Measurements from ENCODE around the gene ISLR. TPM values are rescaled to one million over a fixed set of nuclear protein-coding genes. Genes with fewer than 3 reads are reported as not detected.
"Not testable (repeated sequence)": the region's sequence is repeated elsewhere in the genome, so short reads cannot be mapped to it uniquely, and the experiment has no call there.

Gene ISLR
- total and polyA plus RNA-seq, 4 donors = 2.4 to 4.2 (median 3.5) TPM

DNA sequence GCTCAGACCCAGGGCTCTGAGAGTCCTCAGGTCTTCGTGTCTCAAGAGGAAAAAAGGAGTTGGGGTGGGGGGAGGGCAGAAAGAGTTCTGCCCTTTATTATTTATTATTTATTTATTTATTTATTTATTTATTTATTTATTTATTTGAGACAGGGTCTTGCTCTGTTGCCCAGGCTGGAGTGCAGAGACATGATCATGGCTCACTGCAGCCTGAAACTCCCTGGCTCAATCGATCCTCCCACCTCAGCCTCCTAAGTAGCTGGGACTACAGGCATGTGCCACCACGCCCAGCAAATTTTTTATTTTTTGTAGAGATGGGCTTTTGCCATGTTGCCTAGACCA, 11.3 kb upstream of the ISLR start:
- not testable (repeated sequence) for H3K4me3 ChIP-seq (ENCODE audit: low read depth in 1 of 3, low read length in 3 of 3); H3K36me3 ChIP-seq (ENCODE audit: control insufficient read depth in 4 of 4, insufficient read depth in 3 of 4, low read depth in 1 of 4, low read length in 3 of 4); DNase-seq (ENCODE audit: low spot score); H3K9ac ChIP-seq (ENCODE audit: low read depth in 1 of 2, low read length in 2 of 2); H3K4me1 ChIP-seq (ENCODE audit: control insufficient read depth in 4 of 4, insufficient read depth in 4 of 4, low read length in 3 of 4); H3K9me3 ChIP-seq (ENCODE audit: control insufficient read depth in 4 of 4, low read length in 3 of 4); H3K27me3 ChIP-seq (ENCODE audit: control insufficient read depth in 4 of 4, insufficient read depth in 4 of 4, low read length in 3 of 4); H3K27ac ChIP-seq (ENCODE audit: low read depth in 1 of 2, low read length in 2 of 2)
- WGBS = 88% methylated on average over 3 of the region's 3 CpGs

DNA sequence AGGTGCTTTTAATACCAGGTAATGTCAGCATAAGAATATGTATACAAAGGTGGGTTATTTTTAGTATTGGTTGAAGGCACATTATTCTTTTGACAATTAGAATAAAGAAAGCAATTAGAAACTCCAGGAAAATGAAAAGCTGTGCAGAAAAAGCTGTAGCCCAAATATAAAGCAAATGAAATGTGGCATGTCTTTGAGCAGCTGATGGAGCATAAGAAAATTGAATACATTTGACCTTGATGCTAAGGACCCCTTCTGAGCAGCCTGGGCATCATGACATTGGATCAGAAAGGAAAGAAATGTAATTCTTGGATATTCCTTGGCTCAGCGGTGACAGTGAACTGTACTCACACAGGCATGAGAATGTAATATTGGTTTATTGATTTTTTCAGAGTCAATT, 8.0 kb upstream of the ISLR start:
- H3K36me3 ChIP-seq (ENCODE audit: control insufficient read depth in 4 of 4, insufficient read depth in 3 of 4, low read depth in 1 of 4, low read length in 3 of 4) = no peaks in the 10 kb centered on the region
- H3K27ac ChIP-seq (ENCODE audit: low read depth in 1 of 2, low read length in 2 of 2) = no peak overlapping the region
- TF ChIP-seq MAX (IDR thresholded peaks at IDR 0.05) (no peak), EGR1 (IDR thresholded peaks at IDR 0.05; ENCODE audit: low read depth in 2 of 2) (no peak), CTCF (IDR thresholded peaks at IDR 0.05; ENCODE audit: low read depth, low read length, missing input control) (no peak), TAF1 (conservative IDR thresholded peaks at IDR 0.05) (no peak), SP1 (IDR thresholded peaks at IDR 0.05) (no peak), HNF4A (conservative IDR thresholded peaks at IDR 0.05) (no peak), REST (IDR thresholded peaks at IDR 0.05) (no peak), FOXA1 (IDR thresholded peaks at IDR 0.05) (no peak), FOXA2 (IDR thresholded peaks at IDR 0.05) (no peak), ATF3 (IDR thresholded peaks at IDR 0.05) (no peak), JUND (IDR thresholded peaks at IDR 0.05) (no peak), RAD21 (IDR thresholded peaks at IDR 0.05) (no peak), RXRA (IDR thresholded peaks at IDR 0.05) (no peak), HNF4G (IDR thresholded peaks at IDR 0.05) (no peak)
- TF ChIP-seq, protein P1, sequence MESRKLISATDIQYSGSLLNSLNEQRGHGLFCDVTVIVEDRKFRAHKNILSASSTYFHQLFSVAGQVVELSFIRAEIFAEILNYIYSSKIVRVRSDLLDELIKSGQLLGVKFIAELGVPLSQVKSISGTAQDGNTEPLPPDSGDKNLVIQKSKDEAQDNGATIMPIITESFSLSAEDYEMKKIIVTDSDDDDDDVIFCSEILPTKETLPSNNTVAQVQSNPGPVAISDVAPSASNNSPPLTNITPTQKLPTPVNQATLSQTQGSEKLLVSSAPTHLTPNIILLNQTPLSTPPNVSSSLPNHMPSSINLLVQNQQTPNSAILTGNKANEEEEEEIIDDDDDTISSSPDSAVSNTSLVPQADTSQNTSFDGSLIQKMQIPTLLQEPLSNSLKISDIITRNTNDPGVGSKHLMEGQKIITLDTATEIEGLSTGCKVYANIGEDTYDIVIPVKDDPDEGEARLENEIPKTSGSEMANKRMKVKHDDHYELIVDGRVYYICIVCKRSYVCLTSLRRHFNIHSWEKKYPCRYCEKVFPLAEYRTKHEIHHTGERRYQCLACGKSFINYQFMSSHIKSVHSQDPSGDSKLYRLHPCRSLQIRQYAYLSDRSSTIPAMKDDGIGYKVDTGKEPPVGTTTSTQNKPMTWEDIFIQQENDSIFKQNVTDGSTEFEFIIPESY (IDR thresholded peaks at IDR 0.05) = no peak
- no peak for DNase-seq (ENCODE audit: low spot score)
- no peaks in the 10 kb centered on the region for H3K27me3 ChIP-seq (ENCODE audit: control insufficient read depth in 4 of 4, insufficient read depth in 4 of 4, low read length in 3 of 4)
- H3K4me3 ChIP-seq (ENCODE audit: low read depth in 1 of 3, low read length in 3 of 3) = no peak overlapping the region
- WGBS = 96% methylated on average over 1 of the region's 1 CpG
- H3K9ac ChIP-seq (ENCODE audit: low read depth in 1 of 2, low read length in 2 of 2) = no peak overlapping the region
- H3K9me3 ChIP-seq (ENCODE audit: control insufficient read depth in 4 of 4, low read length in 3 of 4) = peaks cover 0 to 6% (median 0%) of the 10 kb centered on the region in 4 donors
- peaks cover 0 to 3% (median 0%) of the 10 kb centered on the region in 4 donors for H3K4me1 ChIP-seq (ENCODE audit: control insufficient read depth in 4 of 4, insufficient read depth in 4 of 4, low read length in 3 of 4)
